HG03025 (cell line): ENCODE measurements around the gene MAST4.

Source experiments
- ATAC-seq: cut with Tn5 transposase; IDR thresholded peaks from one replicate; pipeline ENCODE4 v1.9.1; 2021; ENCODE audit warnings: mild to moderate bottlenecking, moderate library complexity; ENCODE audit not compliant: unreplicated experiment, low FRiP score

Gene MAST4

GRCh38 chr5:66981266-66982055 lies 385.3 kb downstream of the MAST4 start:
- ATAC-seq: no peak

- no peak for ATAC-seq
Measured at GRCh38 chr5:66982056-66982387, 385.8 kb downstream of the MAST4 start.

- no peak for ATAC-seq
Measured at GRCh38 chr5:66982470-66982869, 386.3 kb downstream of the MAST4 start.

- ATAC-seq: no peak
Measured at GRCh38 chr5:66985417-66985816, 389.2 kb downstream of the MAST4 start.

DNA sequence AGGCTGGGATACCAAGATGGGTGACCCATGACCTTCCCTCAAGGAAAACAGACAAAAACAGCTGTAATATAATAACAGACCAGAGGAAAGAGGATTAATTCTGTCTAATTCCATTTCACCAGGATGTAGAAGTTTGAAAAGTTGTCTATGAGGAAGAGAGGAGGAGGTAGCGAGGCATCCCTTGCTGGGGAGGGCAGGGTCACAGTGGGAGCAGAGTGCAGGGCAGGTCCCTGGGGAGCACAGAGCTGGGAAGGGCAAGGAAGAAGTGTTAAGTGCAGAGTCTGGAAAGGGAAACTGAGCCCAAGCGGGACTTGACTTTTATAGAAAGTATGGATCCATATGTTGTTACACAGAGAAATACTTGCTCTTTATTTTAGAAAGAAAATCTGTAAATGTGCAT lies 389.8 kb downstream of the MAST4 start:
- ATAC-seq: no peak

GRCh38 chr5:66986534-66986933 lies 390.3 kb downstream of the MAST4 start:
- ATAC-seq: no peak

GRCh38 chr5:66987126-66987525 lies 390.9 kb downstream of the MAST4 start:
- ATAC-seq: no peak

DNA sequence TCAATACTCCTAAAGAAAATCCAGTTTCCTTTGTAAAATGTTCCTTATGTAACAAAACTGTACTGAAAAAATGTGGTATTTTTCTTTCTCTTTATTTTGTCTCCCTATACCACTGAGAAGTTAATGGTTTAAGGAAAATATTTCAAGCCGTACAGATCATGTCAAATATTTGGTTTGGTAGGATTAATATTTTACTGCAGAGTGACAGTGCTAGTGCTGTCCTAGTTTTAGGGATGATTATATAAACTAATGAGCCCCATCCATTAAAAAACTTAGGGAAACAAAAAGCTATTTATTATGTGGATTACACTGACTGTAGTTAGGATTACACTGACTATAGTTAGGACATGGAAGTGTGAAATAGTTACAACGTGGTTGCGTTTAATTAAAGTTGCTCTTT lies 391.3 kb downstream of the MAST4 start:
- no peak for ATAC-seq

DNA sequence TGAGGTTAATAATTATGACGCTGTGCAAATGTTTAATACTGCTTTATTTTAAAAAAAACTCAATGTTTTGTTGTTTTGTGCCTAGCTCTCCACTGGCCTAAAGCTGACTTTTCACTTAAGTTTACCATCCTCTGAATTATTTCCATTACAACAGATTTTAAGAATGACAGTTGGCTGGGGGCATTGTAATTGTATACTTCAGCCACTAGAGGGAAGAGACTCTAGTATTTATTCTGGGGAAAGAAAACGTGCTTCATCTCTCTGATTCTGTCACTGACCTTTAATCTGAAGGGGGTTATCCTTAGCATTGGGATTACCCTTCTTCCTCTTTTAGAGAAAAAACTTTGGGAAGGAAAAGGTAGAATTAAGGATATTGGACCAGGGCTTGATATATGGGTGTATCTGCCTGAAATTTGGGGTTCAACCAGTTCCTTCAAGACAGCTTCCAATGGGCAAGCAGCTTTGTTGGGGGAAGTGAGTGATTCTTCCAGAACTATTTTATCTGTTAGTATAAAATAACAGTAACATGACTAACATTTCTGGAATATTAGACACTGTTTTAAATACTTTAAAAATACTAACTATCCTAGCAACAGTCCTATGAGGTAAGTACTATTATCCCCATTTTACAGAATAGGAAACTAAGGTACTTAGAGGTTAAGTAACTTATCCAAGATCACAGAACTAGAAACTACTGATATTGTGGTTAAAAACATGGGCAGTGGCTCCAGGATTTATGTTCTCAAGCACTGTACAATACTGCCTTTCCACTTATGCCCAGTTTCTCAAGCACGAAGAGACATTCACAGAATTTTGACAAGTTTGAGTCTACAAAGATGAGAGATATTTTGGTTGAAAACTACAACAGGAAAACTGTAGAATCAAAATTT lies 392.0 kb downstream of the MAST4 start:
- no peak for ATAC-seq

GRCh38 chr5:66989286-66989685 lies 393.1 kb downstream of the MAST4 start:
- no peak for ATAC-seq

DNA sequence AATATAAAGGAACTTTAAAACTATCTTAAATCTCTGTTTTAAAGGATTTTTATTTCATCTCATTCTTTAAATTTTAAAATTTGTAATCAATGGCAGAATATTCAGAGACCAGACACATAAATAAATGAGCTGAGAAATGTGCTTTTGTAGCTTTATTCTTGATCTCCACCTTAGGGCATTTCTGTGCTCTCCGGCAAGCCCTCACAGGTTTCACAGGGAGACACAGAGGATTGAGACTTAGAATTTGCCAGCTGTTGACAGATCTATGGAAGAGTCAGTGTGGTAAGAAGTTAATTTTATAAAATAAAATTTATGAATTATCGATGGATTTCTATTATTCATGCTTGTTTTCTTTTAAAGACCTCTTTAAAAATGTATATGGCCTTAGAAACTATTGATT lies 393.6 kb downstream of the MAST4 start:
- no peak for ATAC-seq

- ATAC-seq: no peak
Measured at GRCh38 chr5:66991746-66992145, 395.6 kb downstream of the MAST4 start.

DNA sequence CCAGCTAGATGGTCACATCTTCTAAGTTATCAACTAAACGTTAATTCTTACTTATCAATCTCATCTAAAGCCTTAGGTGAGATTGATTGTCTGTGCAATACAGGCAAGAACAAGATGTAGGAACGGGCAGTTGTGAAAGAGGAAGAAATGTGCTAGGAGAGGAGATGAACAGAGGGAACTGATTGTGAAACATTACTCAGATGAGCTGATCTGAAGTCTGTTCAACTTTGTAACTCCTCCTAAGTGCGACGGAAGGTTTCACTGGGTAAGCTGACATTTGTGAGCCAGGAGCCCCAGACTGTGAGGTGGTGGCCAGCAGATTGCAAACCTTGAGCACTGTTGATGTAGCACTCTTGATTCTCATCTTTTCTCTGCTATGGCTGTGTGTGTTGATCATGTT lies 396.4 kb downstream of the MAST4 start:
- ATAC-seq: no peak

DNA sequence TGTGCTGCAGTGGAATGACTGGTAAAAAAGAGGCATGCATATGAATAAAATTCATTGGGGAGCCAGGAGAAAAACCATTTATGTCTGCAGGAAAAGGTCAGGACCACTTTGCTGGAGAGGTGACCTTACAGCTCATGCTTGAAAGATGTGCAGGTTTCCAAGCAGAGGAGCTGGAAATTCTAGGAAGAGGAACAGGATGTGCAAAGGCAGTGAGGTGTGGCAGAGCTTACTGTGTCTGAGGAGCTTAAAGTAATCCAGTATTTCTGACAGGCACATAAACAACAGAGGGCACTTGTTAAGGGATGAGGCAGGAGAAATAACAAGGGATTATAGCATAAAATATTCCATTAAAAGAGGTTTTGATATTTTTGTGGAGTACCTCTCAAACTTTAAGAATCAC lies 397.3 kb downstream of the MAST4 start:
- no peak for ATAC-seq

DNA sequence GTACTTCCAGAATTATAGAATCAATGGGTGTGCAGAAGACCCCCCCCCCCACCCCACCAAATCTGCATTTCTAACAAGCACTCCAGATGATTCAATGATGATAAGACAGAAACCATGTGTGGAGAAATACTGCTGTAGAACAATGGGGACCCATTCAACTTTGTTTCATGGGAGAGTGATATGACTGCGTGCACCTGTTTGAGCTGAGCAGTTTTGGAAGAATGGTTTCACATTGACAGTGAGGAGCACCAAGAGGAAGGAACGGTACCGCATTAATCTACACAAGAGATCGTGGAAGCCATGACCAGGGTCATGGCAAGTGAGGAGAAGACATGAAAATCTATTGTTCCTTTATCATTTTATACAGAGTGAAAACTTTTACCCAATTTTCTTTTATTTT lies 397.7 kb downstream of the MAST4 start:
- ATAC-seq: no peak

- ATAC-seq: no peak
Measured at GRCh38 chr5:66994790-66995189, 398.6 kb downstream of the MAST4 start.

DNA sequence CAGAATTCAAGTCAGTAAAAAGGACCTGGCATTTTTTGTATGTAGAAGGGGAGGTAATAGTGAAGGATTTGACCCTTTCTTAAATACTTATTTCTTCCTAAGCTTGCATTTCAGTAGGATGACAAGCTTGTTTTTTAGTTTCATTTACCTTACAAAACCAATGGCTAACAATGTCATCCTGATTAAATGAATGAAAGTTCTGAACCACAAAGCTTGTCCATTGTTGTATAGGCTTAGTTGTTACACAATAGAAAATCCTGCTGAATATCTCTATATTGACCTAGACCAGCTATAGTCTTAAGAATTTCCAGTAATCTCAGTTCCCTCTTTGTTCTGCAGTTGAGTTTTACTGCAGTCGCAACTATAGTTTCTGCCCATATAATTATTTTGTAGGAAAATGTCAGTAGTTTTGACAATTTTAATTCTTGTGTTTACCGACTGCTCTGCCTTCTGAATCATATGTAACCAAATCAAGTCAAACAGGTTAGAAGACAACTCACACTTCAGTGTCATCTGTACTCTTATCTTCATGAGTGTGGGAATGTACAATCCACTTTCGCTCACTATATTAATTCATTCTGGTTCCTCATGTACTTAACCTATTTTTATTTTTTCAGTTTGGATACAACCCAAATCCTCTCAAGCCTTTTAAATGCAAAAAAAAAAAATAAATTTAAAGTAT lies 404.7 kb downstream of the MAST4 start:
- no peak for ATAC-seq

GRCh38 chr5:67002832-67003684 lies 406.9 kb downstream of the MAST4 start:
- no peak for ATAC-seq

DNA sequence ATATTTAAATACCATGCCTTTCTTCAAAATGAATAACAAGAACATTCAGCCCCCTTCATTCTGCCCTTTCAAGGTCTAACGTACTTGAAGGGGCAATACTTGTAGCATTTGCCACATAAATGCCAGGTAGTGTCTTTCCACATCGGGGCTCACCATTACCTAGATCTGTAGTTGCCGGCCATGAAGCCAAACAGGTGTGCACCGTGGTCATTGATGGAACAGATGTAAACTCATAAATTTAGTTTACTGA lies 407.4 kb downstream of the MAST4 start:
- ATAC-seq: no peak

GRCh38 chr5:67003935-67004729 lies 407.9 kb downstream of the MAST4 start:
- no peak for ATAC-seq
